ENCODE measurements around the gene NRXN3. TPM values are rescaled to one million over a fixed set of nuclear protein-coding genes. Genes with fewer than 3 reads are reported as not detected.
"Not testable (repeated sequence)": the region's sequence is repeated elsewhere in the genome, so short reads cannot be mapped to it uniquely, and the experiment has no call there.

Gene NRXN3
- polyA plus RNA-seq, 3 donors = 6.1 to 7.8 (median 6.4) TPM

DNA sequence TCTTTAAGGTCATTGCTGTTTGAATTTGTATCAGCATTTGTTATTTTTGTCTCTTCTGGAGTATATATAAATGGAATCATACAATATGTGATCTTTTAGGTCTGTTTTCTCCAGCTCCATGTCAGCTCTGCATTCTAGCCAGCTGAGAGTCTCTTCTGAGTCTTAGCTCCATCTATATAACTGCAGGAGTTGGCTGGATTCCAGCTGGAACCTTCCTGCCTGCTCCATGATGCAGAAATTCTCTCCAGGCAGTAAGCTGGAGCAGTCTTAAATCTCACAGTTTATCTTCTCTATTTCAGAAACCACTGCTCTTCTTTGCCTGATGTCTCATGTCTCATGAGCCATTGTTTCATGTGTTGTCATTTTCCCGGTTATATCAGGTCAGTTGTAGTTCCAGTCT is 827.6 kb downstream of the NRXN3 start:
- DNase-seq = peak; percentile 54

DNA sequence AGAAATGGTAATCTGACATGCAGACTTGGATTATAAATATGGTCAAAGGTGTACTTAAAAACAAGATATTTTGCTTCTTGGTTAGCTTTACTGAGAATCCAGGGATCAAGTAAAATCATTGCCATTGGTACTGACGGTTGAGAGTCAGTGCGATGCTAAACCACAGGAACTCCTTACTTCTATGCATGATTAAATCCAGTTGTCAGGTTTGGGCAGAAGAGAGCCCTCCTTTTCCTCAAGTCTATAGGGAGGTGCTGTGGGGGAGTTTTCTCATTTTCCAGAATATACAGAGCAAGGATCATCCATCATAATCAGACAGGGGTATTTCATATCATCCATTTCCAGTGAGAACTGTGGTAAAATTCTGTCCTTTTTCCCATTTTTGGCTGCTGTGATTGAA is 839.1 kb downstream of the NRXN3 start:
- no peak for DNase-seq

DNA sequence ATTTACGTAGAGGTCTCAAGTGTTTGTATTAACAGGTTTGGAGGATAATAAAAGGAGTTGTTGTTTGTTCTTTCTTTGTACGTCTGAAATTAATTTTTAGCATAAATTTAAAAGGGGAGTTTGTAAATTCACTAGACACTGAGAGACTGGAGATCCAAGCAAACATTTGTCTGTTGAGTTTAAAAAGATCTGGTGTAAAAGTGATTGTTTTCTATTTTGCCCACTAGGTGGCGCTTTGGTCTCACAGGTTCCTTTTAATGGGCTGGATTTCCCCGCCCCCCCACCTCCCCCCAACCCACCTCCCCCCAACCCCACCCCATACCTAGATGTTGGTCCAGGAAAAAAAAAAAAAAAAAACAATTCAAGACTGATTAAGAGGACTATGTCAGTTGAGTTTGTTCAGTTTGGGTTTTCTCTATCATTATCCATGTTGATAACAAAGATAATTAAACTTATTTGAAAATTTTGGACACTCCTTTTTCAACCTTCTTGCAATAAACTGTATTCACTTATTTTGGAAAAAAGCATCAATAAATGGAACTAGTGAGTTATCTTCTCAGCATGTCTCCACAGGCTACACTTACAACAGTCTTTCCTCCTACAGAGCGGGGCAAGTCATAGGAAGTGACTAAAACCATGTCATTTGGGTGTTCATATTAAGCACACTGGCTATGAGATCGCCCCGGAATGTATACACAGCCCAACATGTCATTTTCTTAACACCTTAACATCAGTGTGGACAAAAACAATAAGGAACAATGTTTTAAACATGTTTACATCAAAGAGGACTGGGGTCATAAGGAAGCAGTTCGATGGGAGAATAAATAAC is 841.1 kb downstream of the NRXN3 start:
- peak; percentile 15 for DNase-seq

DNA sequence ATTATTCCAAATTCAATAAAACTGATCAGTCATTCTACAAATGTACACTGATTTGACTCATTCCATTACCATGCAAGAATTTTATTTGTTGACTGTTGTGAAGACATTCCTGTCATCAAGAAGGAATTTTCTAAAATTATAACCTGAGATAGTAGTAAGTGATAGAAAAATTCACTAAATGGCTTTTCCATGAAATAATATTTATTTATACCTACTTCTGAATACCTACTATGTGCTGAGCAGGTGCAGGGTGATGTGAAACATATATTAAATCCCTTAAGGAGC is 841.7 kb downstream of the NRXN3 start:
- DNase-seq = no peak

DNA sequence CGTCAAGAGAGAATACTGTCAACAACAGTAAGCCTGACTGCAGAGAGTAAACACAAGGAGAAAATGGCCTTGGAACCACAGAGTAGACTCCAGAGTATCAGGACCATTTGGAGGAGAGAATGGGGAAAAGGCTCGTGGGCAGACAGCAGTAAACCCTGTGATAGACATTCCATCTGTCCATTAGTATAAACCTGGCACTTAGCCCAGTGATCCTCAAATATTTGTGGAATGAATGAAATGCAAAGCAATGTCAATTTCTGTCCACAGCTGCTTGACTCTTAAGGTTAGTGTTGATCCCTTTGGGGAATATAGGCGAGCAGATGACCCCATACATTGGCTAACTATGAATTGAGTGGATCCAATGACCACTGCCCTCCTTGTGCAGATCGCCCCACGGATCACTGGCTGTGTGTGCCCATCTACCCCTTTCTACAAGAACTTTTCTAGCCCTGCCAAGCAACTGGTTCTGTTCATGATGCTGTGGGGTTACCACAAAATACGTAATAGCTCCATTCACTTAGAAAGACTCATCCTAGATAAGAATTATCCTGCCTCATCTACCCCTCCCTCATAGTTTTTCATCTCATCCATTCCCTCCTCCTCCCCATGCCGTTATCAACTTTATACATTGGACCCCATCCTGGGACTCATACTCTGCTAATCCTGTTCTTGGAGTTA is 846.8 kb downstream of the NRXN3 start:
- DNase-seq = no peak

DNA sequence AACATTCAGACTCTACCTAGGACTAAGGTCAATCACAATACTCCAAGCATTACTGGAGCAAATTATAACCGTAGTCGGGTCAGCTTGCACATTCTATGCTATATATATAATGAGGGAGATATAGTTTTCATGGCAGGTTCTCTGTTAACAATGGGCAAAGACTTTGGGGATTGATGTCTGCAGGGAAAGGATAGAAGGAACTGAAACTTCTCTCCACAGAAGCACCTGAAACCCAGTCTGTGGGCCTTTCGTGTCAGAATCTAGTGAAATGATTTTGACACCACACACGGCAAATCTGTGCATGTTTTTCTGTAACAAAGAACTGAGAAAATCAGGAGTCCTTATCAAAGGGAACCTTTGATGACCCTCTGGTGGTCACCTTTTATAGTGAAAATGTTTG is 847.4 kb downstream of the NRXN3 start:
- DNase-seq = no peak

DNA sequence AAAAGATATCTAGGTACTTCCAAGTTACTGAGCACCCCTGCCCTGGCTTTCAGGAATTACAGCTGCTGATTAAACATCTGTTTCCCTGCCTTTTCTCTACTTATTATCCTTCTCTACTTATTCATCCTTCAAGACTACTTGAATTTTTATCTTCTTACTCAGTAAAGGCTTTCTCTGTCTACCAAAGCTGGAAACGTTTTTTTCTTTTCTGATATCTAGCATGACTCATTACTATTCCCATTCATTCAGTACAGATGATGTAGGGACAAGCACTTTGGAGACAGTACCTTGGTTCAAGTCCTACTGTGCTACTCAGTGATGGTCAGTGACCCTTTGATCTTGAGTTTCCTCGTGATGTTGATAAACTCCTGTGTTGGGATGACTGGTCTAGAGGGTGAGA is 848.7 kb downstream of the NRXN3 start:
- DNase-seq = no peak

DNA sequence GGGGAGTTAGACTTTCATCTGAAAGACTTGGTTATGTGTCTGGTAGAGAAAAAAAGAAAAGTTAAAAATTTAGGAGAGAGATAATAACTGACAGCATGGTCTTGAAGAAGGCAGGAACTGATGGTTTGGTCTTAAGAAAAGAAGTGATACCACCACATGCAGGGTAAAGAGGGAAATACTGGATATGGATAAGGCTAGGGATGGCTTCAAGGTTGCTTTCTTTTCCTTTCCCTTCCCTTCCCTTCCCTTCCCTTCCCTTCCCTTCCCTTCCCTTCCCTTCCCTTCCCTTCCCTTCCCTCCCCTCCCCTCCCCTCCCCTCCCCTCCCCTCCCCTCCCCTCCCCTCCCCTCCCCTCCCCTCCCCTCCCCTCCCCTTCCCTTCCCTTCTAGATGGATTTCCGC is 849.7 kb downstream of the NRXN3 start:
- DNase-seq = not testable (repeated sequence)

DNA sequence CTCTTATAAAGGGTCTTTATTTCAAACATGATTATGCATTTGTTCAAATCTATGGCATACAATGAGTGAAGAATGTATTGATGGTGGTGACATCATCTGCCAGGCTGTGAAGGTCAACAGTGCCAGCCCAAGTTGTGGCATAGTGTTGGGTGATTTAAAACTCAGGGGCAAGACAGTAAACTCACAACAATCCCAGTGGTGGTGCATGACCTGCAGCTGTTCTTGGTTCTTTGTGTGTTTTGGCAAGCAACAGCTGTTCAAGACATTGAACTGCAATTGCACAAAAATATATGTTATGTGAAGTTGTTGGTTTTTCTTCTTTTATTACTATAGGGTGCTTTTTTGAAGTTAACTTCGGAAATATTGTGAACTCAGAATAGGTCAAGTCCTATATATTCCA is 851.6 kb downstream of the NRXN3 start:
- no peak for DNase-seq

DNA sequence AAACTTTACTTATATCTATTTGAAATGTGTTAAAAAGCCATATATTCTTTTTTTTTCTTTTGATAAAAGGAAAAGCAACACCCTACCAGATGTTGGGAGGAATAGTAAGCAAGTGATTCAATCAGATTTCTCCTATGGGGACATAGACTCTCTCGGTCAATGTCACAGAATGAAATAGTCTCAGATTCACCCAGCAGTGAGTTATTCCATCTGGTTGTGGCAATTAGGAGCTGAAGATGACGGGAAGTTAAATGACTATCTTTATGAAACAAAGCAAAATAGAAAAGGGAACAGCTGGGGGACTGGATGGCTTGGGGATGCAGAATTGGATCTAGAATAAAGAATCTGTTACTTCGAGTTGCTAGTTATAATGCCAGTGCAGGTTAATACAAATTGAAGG is 857.0 kb downstream of the NRXN3 start:
- no peak for DNase-seq

DNA sequence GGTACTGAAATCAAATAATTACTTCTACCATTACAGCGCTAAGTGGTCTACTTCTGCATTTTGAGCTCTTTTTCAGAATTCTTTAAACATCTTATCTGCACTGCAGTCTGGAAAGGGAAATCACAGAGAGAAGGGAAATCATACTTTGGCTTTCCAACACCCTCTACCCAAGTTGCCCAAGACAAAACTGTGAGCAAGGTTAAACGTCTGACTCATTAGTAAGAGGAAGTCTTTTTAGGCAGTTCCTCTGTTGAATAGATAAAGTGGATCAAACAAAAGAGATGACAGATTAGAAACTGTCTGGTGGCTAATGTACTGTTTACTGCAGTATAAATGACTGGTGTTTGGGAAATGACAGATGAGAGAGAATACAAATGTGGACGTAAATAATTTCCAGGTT is 858.1 kb downstream of the NRXN3 start:
- DNase-seq = no peak

DNA sequence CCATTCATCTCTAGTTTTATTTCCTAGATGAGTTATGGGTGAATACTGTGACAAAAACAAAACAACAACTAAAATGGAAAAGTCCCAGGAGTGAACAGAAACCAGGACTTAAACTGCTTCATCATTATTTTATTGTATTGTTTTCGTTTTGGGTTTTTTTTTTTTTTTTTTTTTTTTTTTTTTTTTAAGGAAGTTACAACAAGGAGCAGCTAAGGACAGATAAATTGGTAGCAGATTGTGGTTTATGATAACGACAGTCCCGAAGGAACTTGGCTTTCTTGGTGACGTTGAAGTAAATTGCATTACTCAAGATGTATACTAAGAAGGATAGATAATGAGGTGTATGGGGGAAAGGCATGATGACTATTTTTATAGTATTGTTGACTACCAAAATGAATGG is 866.3 kb downstream of the NRXN3 start:
- DNase-seq = no peak

DNA sequence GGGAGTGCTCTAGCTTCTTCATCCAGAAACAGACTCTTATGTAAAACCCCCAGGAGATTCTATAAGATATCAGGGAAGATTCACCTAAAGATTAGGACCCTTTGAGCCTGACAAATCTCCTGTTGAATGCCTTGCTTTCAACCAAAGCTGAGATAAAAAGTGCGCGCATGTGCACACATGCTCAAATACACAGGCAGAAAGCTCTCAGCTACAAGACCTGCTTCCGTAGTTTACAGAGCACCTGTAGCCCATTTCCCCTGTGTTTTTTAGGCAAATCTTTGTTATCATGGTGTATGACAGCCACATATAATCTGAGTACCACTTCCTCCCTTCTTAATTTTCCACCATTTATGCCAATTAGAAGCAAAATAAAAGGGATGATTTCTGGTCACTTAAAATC is 866.9 kb downstream of the NRXN3 start:
- no peak for DNase-seq

DNA sequence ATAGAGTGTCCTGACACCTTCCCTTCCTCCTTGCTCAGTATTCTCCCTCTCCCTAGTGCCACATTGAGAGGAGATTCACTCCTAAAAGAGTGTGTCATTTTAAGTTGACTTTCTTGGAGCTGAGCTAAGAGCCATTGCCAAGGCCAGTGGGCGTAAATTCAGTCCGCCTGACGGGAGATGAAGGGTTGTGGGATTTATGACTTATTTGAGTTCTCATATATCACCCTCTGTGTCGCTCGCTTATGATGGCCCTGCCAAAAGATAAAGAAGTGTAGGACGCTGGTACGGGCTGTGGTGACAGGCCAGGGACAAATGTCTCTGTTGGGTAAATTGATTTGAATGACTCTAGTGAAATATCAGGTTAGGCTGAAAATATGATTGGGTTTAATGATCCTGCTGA is 867.4 kb downstream of the NRXN3 start:
- DNase-seq = no peak

DNA sequence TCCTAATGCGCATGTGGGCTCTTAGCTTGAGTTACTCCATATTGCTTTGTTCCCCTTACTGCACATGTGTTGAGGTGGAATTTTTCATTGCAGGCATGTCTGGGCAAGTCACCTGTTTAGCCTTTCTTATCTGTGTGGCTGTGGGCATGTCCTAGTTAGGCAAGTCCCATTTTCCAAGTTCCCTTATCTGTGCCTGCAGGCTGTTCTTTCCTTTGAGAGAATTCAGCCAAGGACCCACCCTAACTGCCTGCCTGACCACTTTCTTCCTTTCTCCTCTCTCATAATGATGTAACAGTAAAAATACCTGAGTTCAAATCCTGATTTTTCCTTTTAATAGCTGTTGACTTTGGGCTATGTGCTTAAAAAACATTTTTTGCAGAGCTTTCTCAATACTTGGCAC is 870.6 kb downstream of the NRXN3 start:
- DNase-seq = no peak

DNA sequence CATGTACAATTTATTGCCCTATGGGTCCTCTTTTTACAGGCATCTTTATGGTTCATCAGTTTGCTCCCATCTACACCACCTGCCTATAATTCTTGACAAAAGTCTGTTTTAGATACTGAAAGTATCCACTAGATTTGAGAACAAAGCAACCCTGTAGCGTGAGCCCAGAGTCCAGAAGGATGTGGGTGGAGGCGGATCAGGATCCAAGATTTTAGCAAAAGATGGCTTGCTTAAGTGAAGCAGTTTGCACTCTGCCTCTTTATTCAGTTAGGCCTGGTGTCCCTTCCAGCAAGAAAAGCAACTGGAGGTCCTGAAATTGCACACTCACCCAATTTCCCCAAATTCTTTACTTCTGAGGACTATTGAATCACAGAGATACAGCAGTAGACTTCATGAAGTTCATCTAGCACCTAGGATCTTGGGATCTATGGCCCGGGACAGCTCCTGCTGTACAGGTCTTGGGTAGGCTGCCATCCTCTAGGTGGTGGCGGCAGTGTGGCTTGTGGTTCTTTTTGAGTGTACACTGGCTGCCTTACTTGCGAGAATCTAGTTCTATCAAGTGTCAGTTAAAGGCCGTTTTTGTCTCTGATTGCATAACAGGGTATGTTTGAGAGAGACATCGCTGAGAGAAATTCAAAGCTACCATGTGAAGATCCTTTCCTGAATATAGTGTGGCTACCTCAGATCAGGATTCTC is 873.2 kb downstream of the NRXN3 start:
- no peak for DNase-seq

DNA sequence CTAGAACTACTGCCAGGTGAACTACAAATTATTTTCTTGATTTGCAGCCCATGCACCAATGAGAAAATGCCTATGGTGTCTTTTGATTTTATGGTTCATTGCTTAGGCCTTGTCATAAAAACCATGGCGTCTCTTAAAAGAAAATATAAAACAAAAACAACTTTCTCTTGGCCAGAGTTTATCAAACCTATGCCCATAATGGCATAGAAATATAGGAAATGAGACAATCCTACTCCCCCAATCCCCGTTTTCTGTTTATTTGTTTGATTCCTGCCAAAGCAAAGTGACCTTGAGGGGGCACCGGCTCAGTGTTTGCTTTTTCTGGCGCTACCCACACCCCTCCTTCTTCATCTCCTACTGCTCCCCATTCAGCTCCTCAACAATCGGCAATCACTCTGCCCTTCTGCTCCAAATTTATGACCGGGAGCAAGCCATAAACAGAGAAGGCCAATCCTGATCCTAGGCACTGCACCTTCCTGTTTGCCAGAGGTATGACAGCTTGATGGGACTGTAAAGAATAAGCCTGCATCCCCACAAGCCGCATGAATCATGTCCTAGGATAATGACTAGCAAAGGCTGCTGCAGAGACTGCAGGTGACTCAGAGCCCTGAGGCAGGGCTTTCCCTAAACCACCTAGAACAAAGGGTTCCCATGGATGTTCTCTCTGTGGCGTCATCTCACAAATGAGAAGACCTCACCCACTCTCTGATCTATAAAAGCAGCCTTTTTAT is 874.9 kb downstream of the NRXN3 start:
- peak; percentile 26 for DNase-seq

DNA sequence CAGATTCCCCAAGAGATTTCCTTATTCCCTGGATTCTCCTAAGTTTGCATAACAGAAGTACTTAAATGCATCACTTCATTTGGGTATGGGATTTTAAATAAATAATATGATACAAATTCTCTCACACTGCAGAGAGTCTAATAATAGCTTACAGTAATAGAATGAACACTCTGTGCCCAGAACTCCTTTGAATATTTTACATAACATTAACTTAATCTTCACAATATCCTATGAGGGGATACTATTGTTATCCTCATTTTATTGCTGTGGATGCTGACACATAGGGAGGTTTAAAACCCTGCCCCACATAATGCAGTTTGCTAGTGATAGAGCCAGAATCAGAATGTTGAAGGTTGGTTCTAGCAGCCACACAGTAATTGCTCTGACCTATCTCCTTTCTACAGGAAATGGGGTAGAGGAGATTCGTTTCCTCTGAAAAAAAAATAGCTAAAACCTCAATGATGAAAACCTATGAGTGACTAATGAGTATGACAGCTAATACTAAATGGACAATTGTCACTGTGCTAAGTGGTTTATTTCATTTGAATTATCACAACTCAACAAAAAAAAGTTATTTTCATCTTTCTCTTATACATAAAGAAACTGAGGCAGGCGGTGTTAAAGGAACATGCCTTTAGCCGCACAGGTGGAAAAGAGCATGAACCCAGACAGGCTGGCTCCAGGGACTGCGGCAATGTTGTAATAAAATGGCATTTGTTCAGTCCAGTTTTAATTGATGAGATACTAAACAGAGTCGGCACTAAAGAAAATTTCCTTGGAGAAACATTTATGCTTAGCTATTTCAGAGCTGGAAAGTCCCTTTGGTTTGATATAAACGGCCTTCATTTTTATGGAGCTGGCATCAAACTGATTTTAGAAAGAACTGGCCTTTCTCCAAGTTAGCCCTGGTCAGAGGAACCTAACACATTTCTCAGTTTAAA is 880.9 kb downstream of the NRXN3 start:
- DNase-seq = no peak

DNA sequence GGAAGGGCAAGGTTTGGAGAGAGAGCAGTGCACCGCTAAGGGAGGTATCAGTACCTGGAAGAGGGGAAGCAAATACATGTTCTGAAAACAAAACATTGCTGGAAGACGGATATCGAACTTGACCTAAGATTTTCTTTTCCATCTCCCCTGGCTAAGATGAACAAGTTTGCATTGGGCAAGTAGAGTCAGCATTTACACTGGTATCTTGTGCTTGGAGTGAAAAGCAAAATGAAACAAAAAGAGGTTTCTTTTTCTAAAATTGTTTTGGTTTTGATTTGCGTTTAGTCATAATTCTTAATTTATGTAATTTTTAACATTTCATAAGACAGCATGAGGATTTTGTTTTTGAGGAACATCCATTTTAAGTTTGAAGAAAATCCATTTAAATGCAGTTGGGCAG is 881.6 kb downstream of the NRXN3 start:
- no peak for DNase-seq

DNA sequence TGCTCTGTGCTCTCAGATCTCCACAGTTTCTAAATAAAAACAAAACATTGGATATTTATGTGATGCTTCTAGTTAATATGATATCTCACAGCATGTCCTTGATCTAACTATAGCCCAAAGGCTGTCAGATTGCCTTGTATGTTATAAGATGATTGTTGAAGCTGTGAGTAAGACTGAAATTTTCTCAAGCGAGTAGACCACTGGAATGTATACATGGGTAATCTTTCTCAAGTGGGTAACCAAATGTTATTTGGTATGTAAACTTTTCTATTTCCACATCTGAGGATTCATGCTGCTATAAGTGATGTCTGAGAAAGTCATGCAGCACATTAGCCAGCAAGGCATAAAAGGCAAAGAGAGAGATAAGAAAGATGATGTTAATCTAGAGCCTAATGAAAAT is 886.7 kb downstream of the NRXN3 start:
- DNase-seq = no peak

DNA sequence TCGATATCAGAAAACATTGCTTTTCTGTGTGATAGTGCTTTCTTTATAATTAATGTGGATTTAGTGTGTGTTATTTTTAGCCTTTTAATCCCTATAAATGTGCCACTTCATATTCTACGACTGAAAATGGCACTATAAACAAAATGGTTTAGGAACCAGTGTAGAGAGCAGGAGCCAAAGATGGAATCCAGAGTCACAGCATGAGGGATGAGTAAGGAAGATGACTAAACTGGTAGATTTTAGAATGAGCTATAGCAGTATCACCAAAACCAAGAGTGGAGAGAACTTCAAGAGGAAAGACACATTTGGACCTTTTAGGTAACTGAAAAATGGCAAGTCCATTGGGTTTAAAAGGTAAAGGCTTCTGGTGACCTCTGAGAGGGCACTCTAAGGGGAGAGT is 887.2 kb downstream of the NRXN3 start:
- DNase-seq = no peak
